NCI-H69 (cell line): ENCODE results near the gene WNT3A.
A peak's percentile ranks its signal among the peaks of the same experiment; 100 is the strongest.

Experiments
- DNase-seq: peaks from one replicate; lab custom pipeline; 2025; lab: John Stamatoyannopoulos, UW

The WNT3A gene

GRCh38 chr1:228031276-228031995 lies 24.6 kb downstream of the WNT3A start:
- no peak for DNase-seq

- no peak for DNase-seq
Measured at GRCh38 chr1:228032041-228032440, 25.2 kb downstream of the WNT3A start.

- no peak for DNase-seq
Measured at GRCh38 chr1:228033376-228033775, 26.6 kb downstream of the WNT3A start.

GRCh38 chr1:228034954-228035837 lies 28.4 kb downstream of the WNT3A start:
- no peak for DNase-seq

- DNase-seq: no peak
Measured at GRCh38 chr1:228035844-228036243, 29.0 kb downstream of the WNT3A start.

GRCh38 chr1:228036701-228037231 lies 30.0 kb downstream of the WNT3A start:
- DNase-seq: no peak

- DNase-seq: no peak
Measured at GRCh38 chr1:228037401-228038386, 30.9 kb downstream of the WNT3A start.

- no peak for DNase-seq
Measured at GRCh38 chr1:228038387-228039005, 31.7 kb downstream of the WNT3A start.

- no peak for DNase-seq
Measured at GRCh38 chr1:228039006-228039903, 32.5 kb downstream of the WNT3A start.

DNA sequence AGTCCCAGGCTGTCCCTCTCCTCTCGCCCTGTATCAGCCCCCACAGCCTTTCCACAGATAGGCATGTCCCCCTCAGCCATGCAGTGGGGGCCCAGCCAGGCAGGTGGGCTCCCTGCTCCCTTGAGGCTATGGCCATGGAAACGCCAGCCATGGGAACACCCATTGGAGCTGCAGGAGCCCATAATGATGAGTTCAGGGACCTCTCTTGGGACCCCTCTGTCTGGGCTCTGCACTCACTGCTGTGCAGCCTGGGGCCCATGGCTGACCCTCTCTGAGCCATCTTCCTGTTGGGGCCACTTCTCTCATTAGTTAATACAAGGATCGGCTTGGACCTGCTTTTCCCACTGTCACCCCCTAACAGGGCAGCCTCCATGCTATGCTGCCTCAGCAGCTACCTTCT lies 33.2 kb downstream of the WNT3A start:
- no peak for DNase-seq

DNA sequence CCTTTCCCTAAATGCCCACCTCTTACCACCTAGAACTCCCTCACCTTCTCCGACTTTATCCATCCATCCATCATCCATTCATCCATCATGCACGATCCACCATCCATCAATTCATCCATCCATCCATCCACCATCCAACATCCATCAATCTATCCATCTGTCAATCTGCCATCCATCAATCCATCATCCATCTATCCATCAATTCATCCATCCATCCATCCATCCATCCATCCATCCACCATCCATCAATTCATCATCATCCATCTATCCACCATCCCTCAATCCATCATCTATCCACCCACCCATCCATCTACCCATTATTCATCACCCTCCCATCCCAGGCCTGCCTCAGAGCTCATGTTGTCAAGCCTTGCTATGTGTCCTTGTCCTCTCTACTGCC lies 34.5 kb downstream of the WNT3A start:
- no peak for DNase-seq

- no peak for DNase-seq
Measured at GRCh38 chr1:228042508-228042907, 35.7 kb downstream of the WNT3A start.

DNA sequence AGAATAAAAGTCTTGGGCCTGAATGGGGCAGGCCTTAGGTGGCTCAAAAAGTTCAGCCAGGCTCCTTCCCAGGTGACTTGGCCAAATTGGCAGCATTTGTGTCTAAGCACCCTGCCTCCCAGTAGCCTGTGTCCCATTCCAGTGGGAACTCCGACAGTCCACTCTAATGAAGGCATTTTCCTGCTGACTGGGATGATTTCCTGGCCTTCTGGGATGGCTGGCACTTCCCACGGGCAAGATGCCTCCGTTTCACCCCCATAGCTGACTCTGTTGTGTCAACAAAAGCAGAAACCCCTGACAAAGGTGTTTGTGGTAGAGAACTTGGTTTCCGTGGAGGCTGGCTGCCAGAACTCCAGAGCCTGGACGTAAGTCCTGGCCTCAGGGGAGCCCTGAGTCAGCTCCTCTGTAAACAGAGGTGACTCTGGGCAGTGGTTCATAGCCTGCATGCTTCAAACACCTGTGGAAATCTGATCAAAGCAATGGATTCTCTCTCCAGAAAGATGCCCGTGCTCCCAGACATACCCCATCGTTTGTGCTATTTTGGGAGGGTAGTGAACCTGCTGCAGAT lies 36.6 kb downstream of the WNT3A start:
- peak; percentile 42 for DNase-seq

GRCh38 chr1:228044961-228045360 lies 38.2 kb downstream of the WNT3A start:
- DNase-seq: no peak

- no peak for DNase-seq
Measured at GRCh38 chr1:228045405-228045804, 38.6 kb downstream of the WNT3A start.

DNA sequence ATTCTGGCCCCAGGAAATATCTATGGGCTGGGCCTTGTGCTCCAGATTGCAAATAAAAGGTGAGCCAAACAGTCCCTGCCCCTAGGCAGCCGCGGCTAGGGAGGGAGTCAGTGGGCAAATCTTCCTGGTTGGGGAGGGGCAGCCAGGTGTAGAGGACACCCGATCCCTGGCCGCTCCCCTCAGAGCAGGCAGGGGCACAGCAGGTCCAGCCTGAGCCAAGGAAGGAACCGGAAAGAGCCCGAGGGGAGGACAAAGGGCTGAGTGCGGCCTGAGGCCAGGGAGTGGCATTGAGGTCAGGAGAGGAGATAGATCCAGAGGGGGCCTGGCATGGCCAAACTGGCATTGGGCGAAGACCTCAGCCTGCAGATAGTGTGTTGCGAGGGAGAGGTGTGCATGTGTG lies 39.1 kb downstream of the WNT3A start:
- DNase-seq: peak; percentile 64

DNA sequence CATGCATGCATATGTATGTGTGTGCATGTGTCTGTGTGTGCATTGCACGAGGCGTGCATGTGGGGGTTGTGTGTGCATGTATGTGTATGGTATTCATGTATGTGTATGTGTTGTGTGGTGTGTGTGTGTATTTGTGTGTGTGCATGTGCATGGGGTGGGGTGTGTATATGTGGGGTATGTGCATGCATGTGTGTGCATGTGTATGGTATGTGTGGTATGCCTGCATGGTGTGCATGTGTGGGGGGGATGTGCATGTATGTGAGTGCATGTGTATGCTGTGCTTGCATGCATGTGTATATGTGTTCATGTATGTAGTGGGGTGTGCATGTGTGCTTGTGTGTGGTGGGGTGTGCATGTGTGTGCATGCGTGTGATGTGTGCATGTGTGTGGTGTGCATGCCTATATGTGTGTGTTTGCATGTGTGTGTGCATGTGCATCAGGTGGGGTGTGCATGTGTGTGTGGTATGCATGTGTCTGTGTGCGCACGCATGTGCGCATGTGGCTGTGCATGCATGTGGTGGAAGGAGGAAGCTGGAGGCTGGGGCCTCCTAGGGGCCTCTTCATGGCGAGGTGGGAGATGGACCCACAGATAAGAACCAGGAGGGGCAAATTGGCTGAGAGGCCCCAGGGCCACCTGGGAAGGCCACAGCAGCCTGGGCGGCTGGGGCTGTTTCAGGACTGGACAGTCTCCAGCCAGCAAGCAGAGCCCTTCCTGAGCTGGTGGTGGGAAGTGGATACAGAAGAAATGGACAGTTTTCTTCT lies 39.8 kb downstream of the WNT3A start:
- DNase-seq: no peak

DNA sequence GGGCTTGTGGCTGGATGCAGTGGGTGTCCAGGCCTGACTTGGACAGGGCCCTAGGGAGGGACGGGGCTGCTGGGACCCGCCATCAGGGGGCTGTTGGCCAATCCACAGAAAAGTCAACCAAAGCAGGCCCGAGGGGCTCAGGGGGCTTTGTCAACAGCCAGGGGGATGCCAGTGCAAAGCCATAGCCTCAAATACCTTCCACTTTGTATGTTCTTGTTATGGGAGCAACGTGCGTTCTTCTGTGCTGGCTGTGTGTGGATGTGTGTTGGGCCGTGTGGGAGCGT lies 40.3 kb downstream of the WNT3A start:
- DNase-seq: no peak

DNA sequence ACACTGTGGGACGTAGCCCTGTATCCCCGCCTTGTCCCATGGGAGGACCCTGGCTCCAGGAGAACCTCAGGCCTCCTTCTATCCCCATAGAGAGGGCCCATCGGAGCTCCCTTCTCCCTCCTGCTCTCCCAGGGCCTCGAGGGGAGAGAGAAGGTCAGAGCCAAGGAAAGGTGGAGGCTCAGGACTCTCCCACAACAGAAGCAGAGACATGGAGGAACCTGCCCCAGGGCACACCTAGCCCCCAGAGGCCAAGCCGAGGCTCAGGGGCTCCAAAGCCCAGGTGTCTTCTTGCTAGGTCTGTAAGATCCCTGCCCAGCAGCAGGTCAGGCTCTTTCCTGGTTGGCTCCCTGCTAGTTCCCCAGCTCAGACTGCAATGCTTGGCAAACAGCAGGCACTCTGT lies 41.3 kb downstream of the WNT3A start:
- no peak for DNase-seq
